RWPE1 (cell line): ENCODE data around the gene NTM.

Source experiments
- CTCF ChIA-PET: fragments of 350-600 bp; sonication (Branson Sonifier 250); formaldehyde crosslinking; extraction: SDS; loops from one replicate; lab custom pipeline; 2021; lab: Yijun Ruan, JAX
- POLR2A ChIA-PET: fragments of 400-600 bp; formaldehyde crosslinking; extraction: SDS; loops from one replicate; lab custom pipeline; 2020; ENCODE audit warnings: antibody characterized with exemption; ENCODE audit not compliant: low non-redundant PET; lab: Yijun Ruan, JAX
- DNase-seq: peaks from one replicate; pipeline ENCODE4 v3.0.0; 2012; ENCODE audit warnings: low spot score
- H3K27ac ChIP-seq: fragments of 450-650 bp; 2 replicates; pipeline ENCODE4 v1.5.1; 2017
- TF ChIP-seq, protein P1 (sequence below): fragments of 450-650 bp; conservative IDR thresholded peaks from 2 replicates; pipeline ENCODE4 v1.5.1; 2017; ENCODE audit warnings: low read depth, mild to moderate bottlenecking

Gene NTM

DNA sequence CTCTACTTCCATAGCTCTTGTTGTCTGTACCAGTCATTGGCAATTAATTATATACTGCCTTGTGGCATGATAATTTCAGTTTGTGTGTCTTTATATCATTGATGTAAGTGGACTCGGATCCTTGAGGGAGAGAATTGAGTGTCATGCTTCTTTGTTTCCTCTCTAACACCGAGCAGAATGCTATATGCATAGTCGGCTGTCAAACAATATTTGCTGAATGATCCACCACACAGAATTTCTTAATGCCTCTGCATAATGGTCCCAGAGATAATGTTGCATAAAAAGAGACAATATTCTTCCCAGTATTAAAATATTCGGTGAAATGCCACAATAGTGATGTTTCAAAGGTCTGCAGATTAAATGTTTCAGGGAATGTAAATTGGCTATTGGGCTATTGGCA lies 664.8 kb downstream of the NTM start:
- CTCF ChIA-PET: no interaction called here

DNA sequence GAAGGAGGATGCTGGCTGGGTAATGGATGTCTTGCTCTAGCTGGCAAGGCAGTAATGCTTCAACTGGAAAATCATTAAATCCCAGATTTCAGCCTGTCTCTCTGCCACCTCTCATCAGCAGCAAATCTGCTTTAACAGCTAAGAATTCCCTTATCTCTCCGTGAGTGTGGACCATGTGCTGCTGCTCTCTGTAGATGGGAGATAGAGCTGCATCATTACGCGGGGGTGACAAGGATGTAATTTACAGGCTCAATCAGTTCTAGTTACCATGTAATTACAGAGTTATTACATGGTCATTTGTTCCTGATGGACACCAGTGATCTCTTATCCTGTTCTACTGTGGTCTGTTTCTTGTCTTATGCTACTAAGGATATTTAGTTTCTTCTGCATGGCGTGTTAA lies 665.4 kb downstream of the NTM start:
- ChIA-PET CTCF (no interaction called here), POLR2A (no interaction called here)
- no peak overlapping the region for H3K27ac ChIP-seq
- no peak for DNase-seq
- TF ChIP-seq, protein P1, sequence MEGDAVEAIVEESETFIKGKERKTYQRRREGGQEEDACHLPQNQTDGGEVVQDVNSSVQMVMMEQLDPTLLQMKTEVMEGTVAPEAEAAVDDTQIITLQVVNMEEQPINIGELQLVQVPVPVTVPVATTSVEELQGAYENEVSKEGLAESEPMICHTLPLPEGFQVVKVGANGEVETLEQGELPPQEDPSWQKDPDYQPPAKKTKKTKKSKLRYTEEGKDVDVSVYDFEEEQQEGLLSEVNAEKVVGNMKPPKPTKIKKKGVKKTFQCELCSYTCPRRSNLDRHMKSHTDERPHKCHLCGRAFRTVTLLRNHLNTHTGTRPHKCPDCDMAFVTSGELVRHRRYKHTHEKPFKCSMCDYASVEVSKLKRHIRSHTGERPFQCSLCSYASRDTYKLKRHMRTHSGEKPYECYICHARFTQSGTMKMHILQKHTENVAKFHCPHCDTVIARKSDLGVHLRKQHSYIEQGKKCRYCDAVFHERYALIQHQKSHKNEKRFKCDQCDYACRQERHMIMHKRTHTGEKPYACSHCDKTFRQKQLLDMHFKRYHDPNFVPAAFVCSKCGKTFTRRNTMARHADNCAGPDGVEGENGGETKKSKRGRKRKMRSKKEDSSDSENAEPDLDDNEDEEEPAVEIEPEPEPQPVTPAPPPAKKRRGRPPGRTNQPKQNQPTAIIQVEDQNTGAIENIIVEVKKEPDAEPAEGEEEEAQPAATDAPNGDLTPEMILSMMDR: no peak

More for the DNA sequence above, 664.8 kb downstream of the NTM start:
- POLR2A ChIA-PET: no interaction called here
- no peak overlapping the region for H3K27ac ChIP-seq
- TF ChIP-seq, protein P1: no peak
- no peak for DNase-seq

DNA sequence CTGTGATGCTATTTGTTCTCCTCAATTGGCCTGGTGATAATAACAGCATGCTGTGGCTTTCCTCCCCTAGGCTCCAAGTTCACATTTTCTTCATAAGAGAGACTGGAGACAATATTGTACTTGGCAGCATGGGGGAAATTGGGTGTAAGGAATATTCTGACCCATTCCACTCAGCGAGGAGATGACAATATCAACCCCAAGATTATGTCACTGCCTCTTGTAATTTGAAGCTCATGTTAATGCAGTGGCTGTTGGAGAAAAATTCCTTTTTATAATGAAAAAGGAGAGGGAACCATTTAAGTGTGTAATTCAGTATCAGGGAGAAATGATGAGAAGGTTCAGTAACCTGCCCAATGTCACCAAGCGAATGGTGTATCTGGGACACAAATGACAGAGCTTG lies 665.8 kb downstream of the NTM start:
- no peak overlapping the region for H3K27ac ChIP-seq
- CTCF ChIA-PET: no interaction called here
- POLR2A ChIA-PET: no interaction called here
- TF ChIP-seq, protein P1: no peak
- DNase-seq: no peak

DNA sequence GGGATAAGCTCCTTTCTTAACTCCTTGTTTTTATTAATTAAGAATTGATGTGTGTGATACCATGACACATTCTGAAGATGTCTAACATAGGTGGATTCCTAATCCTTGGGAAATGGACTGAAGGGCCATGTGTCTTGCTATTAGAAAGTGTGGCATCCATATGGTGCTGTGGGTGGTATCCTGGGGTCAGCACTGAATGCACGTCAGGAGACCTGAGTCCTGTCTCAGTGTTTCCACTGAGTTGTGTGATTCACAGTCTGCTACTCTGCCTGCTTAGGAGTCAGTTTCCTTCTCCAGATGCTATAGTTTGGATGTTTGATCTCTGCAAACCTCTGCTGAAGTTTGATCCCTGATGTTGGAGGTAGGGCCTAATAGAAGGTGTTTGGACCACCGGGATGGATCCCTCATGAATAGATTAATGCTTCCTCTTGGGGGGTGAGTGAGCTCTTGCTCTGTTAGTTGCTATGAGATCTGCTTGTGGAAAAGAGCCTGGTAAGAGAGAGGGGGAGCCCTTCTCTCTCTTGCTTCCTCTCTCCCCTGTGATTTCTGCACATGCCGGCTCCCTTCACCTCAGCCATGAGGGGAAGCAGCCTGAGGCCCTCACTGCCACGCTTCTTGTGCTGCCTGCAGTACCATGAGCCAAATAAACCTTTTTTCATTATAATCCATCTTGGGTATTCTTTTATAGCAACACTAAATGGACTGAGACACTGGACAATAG lies 666.5 kb downstream of the NTM start:
- TF ChIP-seq, protein P1: no peak
- no peak overlapping the region for H3K27ac ChIP-seq
- no peak for DNase-seq
- POLR2A ChIA-PET: no interaction called here
- CTCF ChIA-PET: no interaction called here

DNA sequence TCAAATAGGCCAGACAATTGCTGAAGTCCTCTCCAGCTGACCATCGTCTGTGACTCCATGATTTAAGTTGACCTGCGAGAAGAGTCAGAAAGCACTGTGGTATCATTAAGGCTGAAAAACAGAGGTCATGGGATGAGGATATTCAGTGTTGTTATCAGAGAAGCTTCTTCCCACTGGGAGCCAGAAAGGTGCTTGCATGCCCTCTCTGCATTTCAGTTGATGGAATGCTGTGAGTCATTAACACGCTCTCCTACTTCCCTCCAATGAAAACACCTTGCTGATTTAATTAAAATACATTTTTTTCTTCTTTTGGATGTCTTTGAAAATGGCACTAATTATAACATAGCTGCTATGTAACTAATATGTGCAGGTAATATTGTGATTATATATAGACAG lies 667.0 kb downstream of the NTM start:
- peak; percentile 13 for DNase-seq
- TF ChIP-seq, protein P1: no peak
- H3K27ac ChIP-seq: no peak overlapping the region
- ChIA-PET POLR2A (no interaction called here), CTCF (no interaction called here)

DNA sequence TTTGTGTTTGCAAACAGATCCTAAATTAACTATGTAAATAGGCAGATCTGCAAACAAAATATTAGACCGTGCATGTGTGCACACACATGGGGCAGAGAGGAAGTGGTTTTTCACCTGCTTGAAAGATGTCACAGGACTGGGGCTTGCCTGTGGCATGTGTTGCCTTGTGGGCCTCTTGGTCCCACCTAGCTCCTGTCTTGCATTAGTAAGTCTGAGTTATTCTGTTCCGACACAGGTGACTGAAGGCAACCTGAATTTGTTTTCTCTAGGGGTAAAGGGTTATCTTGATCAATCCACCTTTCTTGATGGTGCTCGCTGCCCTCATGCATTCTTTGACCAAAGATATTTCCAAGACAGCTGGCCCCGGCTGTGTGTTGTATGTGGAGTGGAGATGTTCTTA lies 667.5 kb downstream of the NTM start:
- ChIA-PET CTCF (no interaction called here), POLR2A (no interaction called here)
- no peak for DNase-seq
- no peak overlapping the region for H3K27ac ChIP-seq
- TF ChIP-seq, protein P1: no peak
